M059J (cell line): ENCODE data around the gene PIEZO1. TPM values are rescaled to one million over a fixed set of nuclear protein-coding genes. Genes with fewer than 3 reads are reported as not detected.

Source experiments
- DNase-seq: peaks from one replicate; pipeline ENCODE4 v3.0.0-alpha.2; 2012; ENCODE audit warnings: low read depth
- total RNA-seq: library from RNA; depleted of rRNA; stranded (reverse); fragments of >200 nt; shearing (Covaris generic); gene quantifications from 2 replicates; pipeline ENCODE4 v1.2.3, GENCODE V29; 2014; rRNA removed

PIEZO1 gene
- total RNA-seq, 1 experiment from 2014 or later: 89.6 TPM

GRCh38 chr16:88667461-88667860 lies 117.6 kb downstream of the PIEZO1 start:
- DNase-seq: no peak

GRCh38 chr16:88665570-88665969 lies 119.5 kb downstream of the PIEZO1 start:
- no peak for DNase-seq

Other genes starting within 250 kb of the PIEZO1 start
- gene ZC3H18, start 214.8 kb downstream of the PIEZO1 start, total RNA-seq: 13.3 and 20.4 TPM in 2 replicates
- gene IL17C, start 146.6 kb downstream of the PIEZO1 start, total RNA-seq: not detected in 2 replicates
- gene CYBA, start 134.2 kb downstream of the PIEZO1 start, total RNA-seq: not detected in 2 replicates
- gene MVD, start 122.1 kb downstream of the PIEZO1 start, total RNA-seq: 39.9 and 42.4 TPM in 2 replicates
- gene SNAI3, start 98.7 kb downstream of the PIEZO1 start, total RNA-seq: not detected in 2 replicates
- gene RNF166, start 78.8 kb downstream of the PIEZO1 start, total RNA-seq: 18.2 and 26.5 TPM in 2 replicates
- 11.1 and 16.2 TPM in 2 replicates for gene CTU2, start 78.7 kb downstream of the PIEZO1 start, total RNA-seq
- 12.8 and 44.4 TPM in 2 replicates for gene CDT1, start 18.6 kb upstream of the PIEZO1 start, total RNA-seq
- gene APRT, start 26.7 kb upstream of the PIEZO1 start, total RNA-seq: 136 and 151 TPM in 2 replicates
- gene GALNS, start 71.7 kb upstream of the PIEZO1 start, total RNA-seq: 28.9 and 34.1 TPM in 2 replicates
- gene TRAPPC2L, start 71.9 kb upstream of the PIEZO1 start, total RNA-seq: 36.8 and 48.4 TPM in 2 replicates
- gene PABPN1L, start 81.4 kb upstream of the PIEZO1 start, total RNA-seq: not detected in 2 replicates
- not detected in 2 replicates for gene CBFA2T3, start 192.0 kb upstream of the PIEZO1 start, total RNA-seq